ENCODE results near the gene CETN2.

DNA sequence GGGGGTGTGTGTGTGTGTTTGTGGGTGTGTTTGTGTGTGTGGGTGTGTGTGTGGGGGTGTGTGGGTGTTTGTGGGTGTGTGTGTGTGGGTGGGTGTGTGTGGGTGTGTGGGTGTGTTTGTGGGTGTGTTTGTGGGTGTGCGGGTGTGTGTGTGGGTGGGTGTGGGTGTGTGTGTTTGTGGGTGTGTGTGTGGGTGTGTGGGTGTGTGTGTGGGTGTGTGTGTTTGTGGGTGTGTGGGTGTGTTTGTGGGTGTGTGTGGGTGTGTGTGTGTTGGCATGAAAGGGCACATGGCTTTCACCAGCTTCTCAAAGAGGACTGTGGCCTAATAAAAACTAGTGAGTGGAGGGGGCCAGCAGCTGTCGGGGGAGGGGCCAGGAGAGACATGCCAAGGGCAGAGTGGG, 42.0 kb upstream of the CETN2 start:
- TF ChIP-seq, protein P1, sequence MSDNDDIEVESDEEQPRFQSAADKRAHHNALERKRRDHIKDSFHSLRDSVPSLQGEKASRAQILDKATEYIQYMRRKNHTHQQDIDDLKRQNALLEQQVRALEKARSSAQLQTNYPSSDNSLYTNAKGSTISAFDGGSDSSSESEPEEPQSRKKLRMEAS (IDR thresholded peaks at IDR 0.05; ENCODE audit: low read depth, low read length) = no peak
- TF ChIP-seq, protein P2, sequence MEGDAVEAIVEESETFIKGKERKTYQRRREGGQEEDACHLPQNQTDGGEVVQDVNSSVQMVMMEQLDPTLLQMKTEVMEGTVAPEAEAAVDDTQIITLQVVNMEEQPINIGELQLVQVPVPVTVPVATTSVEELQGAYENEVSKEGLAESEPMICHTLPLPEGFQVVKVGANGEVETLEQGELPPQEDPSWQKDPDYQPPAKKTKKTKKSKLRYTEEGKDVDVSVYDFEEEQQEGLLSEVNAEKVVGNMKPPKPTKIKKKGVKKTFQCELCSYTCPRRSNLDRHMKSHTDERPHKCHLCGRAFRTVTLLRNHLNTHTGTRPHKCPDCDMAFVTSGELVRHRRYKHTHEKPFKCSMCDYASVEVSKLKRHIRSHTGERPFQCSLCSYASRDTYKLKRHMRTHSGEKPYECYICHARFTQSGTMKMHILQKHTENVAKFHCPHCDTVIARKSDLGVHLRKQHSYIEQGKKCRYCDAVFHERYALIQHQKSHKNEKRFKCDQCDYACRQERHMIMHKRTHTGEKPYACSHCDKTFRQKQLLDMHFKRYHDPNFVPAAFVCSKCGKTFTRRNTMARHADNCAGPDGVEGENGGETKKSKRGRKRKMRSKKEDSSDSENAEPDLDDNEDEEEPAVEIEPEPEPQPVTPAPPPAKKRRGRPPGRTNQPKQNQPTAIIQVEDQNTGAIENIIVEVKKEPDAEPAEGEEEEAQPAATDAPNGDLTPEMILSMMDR (IDR thresholded peaks at IDR 0.05; ENCODE audit: low read depth, low read length) = no peak

Data from NB4 (cell line).